OCI-LY1 (cell line): ENCODE results near the gene TEX50.

Source experiments
- EZH2 ChIP-seq: fragments of 200-600 bp; sonication (generic), shearing (Covaris generic); IDR thresholded peaks from 2 replicates; pipeline ENCODE4 v1.8.0; 2017; ENCODE audit warnings: borderline replicate concordance, mixed run types, mild to moderate bottlenecking, antibody characterized with exemption, low read length, moderate library complexity, mixed read lengths
- TF ChIP-seq, protein P1 (sequence below): fragments of 200-600 bp; sonication (generic), shearing (Covaris generic); IDR thresholded peaks from 2 replicates; pipeline ENCODE4 v1.5.1; 2017; ENCODE audit warnings: mild to moderate bottlenecking, antibody characterized with exemption, low read length, moderate library complexity, mixed read lengths

- TF ChIP-seq, protein P1, sequence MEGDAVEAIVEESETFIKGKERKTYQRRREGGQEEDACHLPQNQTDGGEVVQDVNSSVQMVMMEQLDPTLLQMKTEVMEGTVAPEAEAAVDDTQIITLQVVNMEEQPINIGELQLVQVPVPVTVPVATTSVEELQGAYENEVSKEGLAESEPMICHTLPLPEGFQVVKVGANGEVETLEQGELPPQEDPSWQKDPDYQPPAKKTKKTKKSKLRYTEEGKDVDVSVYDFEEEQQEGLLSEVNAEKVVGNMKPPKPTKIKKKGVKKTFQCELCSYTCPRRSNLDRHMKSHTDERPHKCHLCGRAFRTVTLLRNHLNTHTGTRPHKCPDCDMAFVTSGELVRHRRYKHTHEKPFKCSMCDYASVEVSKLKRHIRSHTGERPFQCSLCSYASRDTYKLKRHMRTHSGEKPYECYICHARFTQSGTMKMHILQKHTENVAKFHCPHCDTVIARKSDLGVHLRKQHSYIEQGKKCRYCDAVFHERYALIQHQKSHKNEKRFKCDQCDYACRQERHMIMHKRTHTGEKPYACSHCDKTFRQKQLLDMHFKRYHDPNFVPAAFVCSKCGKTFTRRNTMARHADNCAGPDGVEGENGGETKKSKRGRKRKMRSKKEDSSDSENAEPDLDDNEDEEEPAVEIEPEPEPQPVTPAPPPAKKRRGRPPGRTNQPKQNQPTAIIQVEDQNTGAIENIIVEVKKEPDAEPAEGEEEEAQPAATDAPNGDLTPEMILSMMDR = no peak
- TF ChIP-seq EZH2 = no peak
These were observed 4.0 kb downstream of the TEX50 start for GRCh38 chr1:173639102-173639501.
